GM13976 (cell line): ENCODE measurements around the gene GMPR.

ENCODE experiments used
- DNase-seq: peaks from one replicate; pipeline ENCODE4 v3.0.0; 2012; ENCODE audit warnings: low spot score
- in situ Hi-C: fragments of 300-500 bp; cut with MboI; formaldehyde crosslinking; loops from one replicate; pipeline ENCODE4 v1.12.0; 2022; ENCODE audit warnings: low sequenced_read_pairs, mixed read lengths, inconsistent platforms; ENCODE audit not compliant: unreplicated experiment
- TF ChIP-seq, protein P1 (sequence below): IDR thresholded peaks from 2 replicates; pipeline ENCODE4 v1.5.1; 2012; ENCODE audit warnings: borderline replicate concordance, mild to moderate bottlenecking; ENCODE audit not compliant: insufficient read depth; ENCODE audit errors: extremely low read depth, missing control alignments, control extremely low read depth

GMPR gene

GRCh38 chr6:16324184-16324583 is 85.8 kb downstream of the GMPR start:
- TF ChIP-seq, protein P1, sequence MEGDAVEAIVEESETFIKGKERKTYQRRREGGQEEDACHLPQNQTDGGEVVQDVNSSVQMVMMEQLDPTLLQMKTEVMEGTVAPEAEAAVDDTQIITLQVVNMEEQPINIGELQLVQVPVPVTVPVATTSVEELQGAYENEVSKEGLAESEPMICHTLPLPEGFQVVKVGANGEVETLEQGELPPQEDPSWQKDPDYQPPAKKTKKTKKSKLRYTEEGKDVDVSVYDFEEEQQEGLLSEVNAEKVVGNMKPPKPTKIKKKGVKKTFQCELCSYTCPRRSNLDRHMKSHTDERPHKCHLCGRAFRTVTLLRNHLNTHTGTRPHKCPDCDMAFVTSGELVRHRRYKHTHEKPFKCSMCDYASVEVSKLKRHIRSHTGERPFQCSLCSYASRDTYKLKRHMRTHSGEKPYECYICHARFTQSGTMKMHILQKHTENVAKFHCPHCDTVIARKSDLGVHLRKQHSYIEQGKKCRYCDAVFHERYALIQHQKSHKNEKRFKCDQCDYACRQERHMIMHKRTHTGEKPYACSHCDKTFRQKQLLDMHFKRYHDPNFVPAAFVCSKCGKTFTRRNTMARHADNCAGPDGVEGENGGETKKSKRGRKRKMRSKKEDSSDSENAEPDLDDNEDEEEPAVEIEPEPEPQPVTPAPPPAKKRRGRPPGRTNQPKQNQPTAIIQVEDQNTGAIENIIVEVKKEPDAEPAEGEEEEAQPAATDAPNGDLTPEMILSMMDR, result no peak
- no peak for DNase-seq
- in situ Hi-C loops, result no loop called here

DNA sequence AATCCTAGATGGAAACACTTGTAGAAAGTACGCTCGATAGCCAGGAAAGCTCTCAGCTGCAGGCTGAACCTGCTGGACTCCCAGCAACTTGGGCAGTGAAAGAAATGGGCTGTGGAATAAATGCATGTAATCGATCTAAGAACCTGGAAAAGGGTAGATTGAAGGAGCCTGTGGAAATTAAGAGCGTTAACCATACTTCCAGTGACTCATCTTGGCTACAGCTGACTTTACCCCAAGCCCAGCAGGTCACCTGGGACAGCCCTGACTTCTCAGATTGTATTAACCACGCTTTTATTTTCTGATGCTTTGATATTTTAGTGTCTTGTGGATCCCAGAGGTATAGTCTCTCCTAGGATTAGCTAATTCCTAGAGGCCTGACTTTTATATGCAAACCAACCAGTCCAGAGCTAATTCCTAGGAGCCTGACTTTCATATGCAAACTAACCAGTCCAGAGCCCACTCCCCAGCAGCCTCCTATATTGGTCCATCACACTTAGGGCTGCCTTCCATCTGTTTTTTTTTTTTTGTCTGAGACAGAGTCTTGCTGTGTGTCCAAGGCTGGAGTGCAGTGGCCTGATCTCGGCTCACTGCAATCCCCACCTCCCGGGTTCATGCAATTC is 86.3 kb downstream of the GMPR start:
- TF ChIP-seq, protein P1, result no peak
- in situ Hi-C loops, result loop anchor here (25.0 kb wide), 2 partner anchors 638 to 763 kb away; no protein-coding TSS in a partner anchor
- no peak for DNase-seq

DNA sequence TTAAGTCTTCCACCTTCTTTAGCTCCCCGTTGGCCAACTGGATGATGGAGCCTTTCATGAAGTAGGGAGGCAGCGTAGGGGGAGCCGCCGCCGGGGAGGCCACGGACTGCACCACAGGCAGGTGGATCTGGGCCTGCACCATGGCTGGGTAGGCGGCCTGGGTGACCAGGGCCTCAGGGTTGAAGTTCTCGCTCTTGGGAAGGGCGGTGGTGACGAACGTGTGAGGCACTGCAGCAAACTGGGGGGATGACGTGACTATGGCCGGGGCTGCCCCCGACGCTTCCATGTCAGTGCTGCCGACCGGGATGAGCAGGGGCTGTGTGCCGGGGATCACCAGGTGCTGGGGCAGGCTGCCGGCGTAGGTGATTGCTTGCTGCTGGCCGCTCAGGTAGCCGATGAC is 88.1 kb downstream of the GMPR start:
- TF ChIP-seq, protein P1, result no peak
- in situ Hi-C loops, result loop anchor here (25.0 kb wide), 2 partner anchors 636 to 761 kb away; no protein-coding TSS in a partner anchor
- DNase-seq, result no peak

DNA sequence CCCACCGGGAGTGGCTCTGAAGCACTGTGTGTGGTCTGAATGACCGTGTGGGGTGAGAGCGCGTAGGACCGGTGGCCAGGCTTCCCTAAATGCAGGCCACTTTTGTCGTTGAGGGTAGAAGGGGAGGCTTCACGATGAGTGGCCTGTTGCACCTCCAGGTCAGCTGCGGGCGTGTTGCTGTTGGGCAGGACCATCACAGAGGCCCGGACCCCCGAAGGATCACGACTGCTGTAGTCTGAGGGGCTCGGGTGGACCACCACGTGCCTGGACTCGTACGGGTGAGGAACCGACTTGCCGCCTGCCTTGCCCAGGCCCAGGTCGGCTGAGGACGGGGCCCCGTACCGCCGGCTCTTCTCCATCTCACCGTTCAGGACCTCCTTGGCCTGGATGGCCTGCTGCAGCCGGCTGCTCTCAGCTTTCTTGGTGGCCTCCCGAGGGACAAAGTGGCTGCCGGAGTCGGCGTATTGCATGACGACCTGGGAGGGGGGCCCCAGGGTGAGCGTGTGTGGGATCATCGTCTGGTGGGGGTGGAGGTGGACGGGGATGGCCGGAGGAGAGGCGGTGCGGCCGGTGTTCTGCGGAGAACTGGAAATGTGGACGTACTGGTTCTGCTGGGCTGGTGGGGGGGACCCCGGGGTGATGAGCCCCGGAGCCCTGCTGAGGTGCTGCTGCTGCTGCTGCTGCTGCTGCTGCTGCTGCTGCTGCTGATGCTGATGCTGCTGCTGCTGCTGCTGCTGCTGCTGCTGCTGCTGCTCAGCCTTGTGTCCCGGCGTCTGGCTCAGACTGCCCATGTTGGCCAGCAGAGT is 88.8 kb downstream of the GMPR start:
- in situ Hi-C loops, result loop anchor here (25.0 kb wide), 2 partner anchors 635 to 760 kb away; no protein-coding TSS in a partner anchor
- TF ChIP-seq, protein P1, result no peak
- no peak for DNase-seq

DNA sequence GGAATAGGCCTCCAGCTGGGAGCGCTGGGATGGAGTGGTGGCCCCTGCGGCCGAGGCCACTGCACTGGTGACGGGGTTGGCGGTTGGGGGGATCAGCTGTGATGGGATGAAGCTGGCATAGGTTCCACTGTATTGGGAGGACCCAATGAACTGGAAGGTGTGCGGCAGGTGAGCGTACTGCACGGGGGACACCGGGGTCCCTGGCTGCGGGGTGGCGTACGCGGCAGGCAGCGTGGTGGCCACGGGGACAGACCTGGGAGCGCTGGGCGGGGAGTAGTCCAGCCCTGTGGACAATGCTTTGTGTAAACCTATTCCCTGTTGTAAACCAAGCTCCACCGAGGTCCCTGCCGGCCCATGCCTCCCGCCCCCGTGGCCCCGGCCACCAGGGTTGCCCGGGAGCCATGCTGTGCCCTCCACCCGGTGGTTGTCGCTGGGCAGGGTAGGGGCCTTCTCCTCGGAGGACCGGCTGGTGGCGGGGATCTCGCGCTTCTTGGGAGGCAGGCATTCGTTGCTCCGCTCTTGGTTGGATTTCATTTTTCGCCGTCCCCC is 89.5 kb downstream of the GMPR start:
- TF ChIP-seq, protein P1, result no peak
- no peak for DNase-seq
- in situ Hi-C loops, result loop anchor here (25.0 kb wide), 2 partner anchors 634 to 759 kb away; no protein-coding TSS in a partner anchor

GRCh38 chr6:16329233-16329632 is 90.8 kb downstream of the GMPR start:
- in situ Hi-C loops, result loop anchor here (25.0 kb wide), 2 partner anchors 633 to 758 kb away; no protein-coding TSS in a partner anchor

More at GRCh38 chr6:16329233-16329632, 90.8 kb downstream of the GMPR start:
- DNase-seq, result no peak
- TF ChIP-seq, protein P1, result no peak
